Measurements from ENCODE around the gene INO80D.
"Not testable (repeated sequence)": the region's sequence is repeated elsewhere in the genome, so short reads cannot be mapped to it uniquely, and the experiment has no call there.

Gene INO80D

GRCh38 chr2:205986334-205986733 lies 99.6 kb downstream of the INO80D start:
- not testable (repeated sequence) for H3K36me3 ChIP-seq (ENCODE audit: control insufficient read depth in 1 of 2, insufficient read depth in 2 of 2, low read depth in 1 of 2, low read length in 2 of 2)

GRCh38 chr2:205984381-205984780 lies 101.6 kb downstream of the INO80D start:
- no peak overlapping the region for H3K27ac ChIP-seq (ENCODE audit: low read length, poor library complexity, severe bottlenecking)
- no peaks in the 10 kb centered on the region for H3K9me3 ChIP-seq (ENCODE audit: control insufficient read depth, low read length)
- no peak overlapping the region for H2BK12ac ChIP-seq (ENCODE audit: low read length in 2 of 2)
- no peak for DNase-seq
- no peaks in the 10 kb centered on the region for H3K27me3 ChIP-seq (ENCODE audit: control insufficient read depth in 1 of 2, insufficient read depth in 1 of 2, low read length in 2 of 2)
- no peak overlapping the region for H2AK5ac ChIP-seq (ENCODE audit: low read length, severe bottlenecking)
- H3K14ac ChIP-seq (ENCODE audit: low read length in 2 of 2), result no peak overlapping the region
- no peaks in the 10 kb centered on the region for H3K36me3 ChIP-seq (ENCODE audit: control insufficient read depth in 1 of 2, insufficient read depth in 2 of 2, low read depth in 1 of 2, low read length in 2 of 2)
- H2BK120ac ChIP-seq (ENCODE audit: low read depth, low read length), result no peak overlapping the region
- no peak overlapping the region for H3K4ac ChIP-seq (ENCODE audit: low read depth in 1 of 2, low read length in 2 of 2)
- no peak overlapping the region for H3K4me3 ChIP-seq (ENCODE audit: insufficient read depth in 1 of 2, low read depth in 1 of 2, low read length in 2 of 2)
- no peak overlapping the region for H3K18ac ChIP-seq (ENCODE audit: low read depth in 1 of 2, low read length in 2 of 2)
- 94% methylated on average over 6 of the region's 6 CpGs for WGBS
- H2AFZ ChIP-seq (ENCODE audit: low read depth, low read length), result no peak overlapping the region
- H3K9ac ChIP-seq (ENCODE audit: low read length), result no peak overlapping the region
- no peak overlapping the region for H2BK15ac ChIP-seq (ENCODE audit: low read depth, poor library complexity, severe bottlenecking)
- H3K23ac ChIP-seq (ENCODE audit: low read length in 2 of 2), result no peak overlapping the region
- H2BK5ac ChIP-seq (ENCODE audit: low read depth, low read length, poor library complexity, severe bottlenecking), result no peak overlapping the region
- H3K79me1 ChIP-seq (replicated peaks; ENCODE audit: low read length, poor library complexity, severe bottlenecking), result no peaks in the 10 kb centered on the region
- H4K8ac ChIP-seq (ENCODE audit: low read length), result no peak overlapping the region
- no peak overlapping the region for H4K91ac ChIP-seq (ENCODE audit: low read length)
- no peak overlapping the region for H3K4me2 ChIP-seq (ENCODE audit: low read length, poor library complexity, severe bottlenecking)
- H3K4me1 ChIP-seq (ENCODE audit: control insufficient read depth, insufficient read depth, low read depth, low read length), result peaks cover 4% of the 10 kb centered on the region

More at GRCh38 chr2:205986334-205986733, 99.6 kb downstream of the INO80D start:
- not testable (repeated sequence) for H3K27ac ChIP-seq (ENCODE audit: low read length, poor library complexity, severe bottlenecking); H2BK12ac ChIP-seq (ENCODE audit: low read length in 2 of 2); H4K8ac ChIP-seq (ENCODE audit: low read length); H3K27me3 ChIP-seq (ENCODE audit: control insufficient read depth in 1 of 2, insufficient read depth in 1 of 2, low read length in 2 of 2); H3K4me1 ChIP-seq (ENCODE audit: control insufficient read depth, insufficient read depth, low read depth, low read length); H2AK5ac ChIP-seq (ENCODE audit: low read length, severe bottlenecking); H3K79me1 ChIP-seq (replicated peaks; ENCODE audit: low read length, poor library complexity, severe bottlenecking); H3K18ac ChIP-seq (ENCODE audit: low read depth in 1 of 2, low read length in 2 of 2); H4K91ac ChIP-seq (ENCODE audit: low read length); H3K4ac ChIP-seq (ENCODE audit: low read depth in 1 of 2, low read length in 2 of 2); H2BK120ac ChIP-seq (ENCODE audit: low read depth, low read length); H3K4me3 ChIP-seq (ENCODE audit: insufficient read depth in 1 of 2, low read depth in 1 of 2, low read length in 2 of 2); H3K14ac ChIP-seq (ENCODE audit: low read length in 2 of 2); H2BK15ac ChIP-seq (ENCODE audit: low read depth, poor library complexity, severe bottlenecking); H2AFZ ChIP-seq (ENCODE audit: low read depth, low read length); H3K4me2 ChIP-seq (ENCODE audit: low read length, poor library complexity, severe bottlenecking); H3K9ac ChIP-seq (ENCODE audit: low read length); H2BK5ac ChIP-seq (ENCODE audit: low read depth, low read length, poor library complexity, severe bottlenecking); DNase-seq; H3K9me3 ChIP-seq (ENCODE audit: control insufficient read depth, low read length); H3K23ac ChIP-seq (ENCODE audit: low read length in 2 of 2)
- WGBS, result 96% methylated on average over 6 of the region's 9 CpGs

- H2BK15ac ChIP-seq (ENCODE audit: low read depth, poor library complexity, severe bottlenecking), result no peak overlapping the region
- H2BK5ac ChIP-seq (ENCODE audit: low read depth, low read length, poor library complexity, severe bottlenecking), result no peak overlapping the region
- no peaks in the 10 kb centered on the region for H3K9me3 ChIP-seq (ENCODE audit: control insufficient read depth, low read length)
- H3K4ac ChIP-seq (ENCODE audit: low read depth in 1 of 2, low read length in 2 of 2), result no peak overlapping the region
- H3K27me3 ChIP-seq (ENCODE audit: control insufficient read depth in 1 of 2, insufficient read depth in 1 of 2, low read length in 2 of 2), result no peaks in the 10 kb centered on the region
- no peak overlapping the region for H2BK120ac ChIP-seq (ENCODE audit: low read depth, low read length)
- no peak overlapping the region for H2AK5ac ChIP-seq (ENCODE audit: low read length, severe bottlenecking)
- H3K9ac ChIP-seq (ENCODE audit: low read length), result no peak overlapping the region
- no peak overlapping the region for H2BK12ac ChIP-seq (ENCODE audit: low read length in 2 of 2)
- H3K79me1 ChIP-seq (replicated peaks; ENCODE audit: low read length, poor library complexity, severe bottlenecking), result no peaks in the 10 kb centered on the region
- WGBS, result 95% methylated on average over 5 of the region's 5 CpGs
- no peak overlapping the region for H3K23ac ChIP-seq (ENCODE audit: low read length in 2 of 2)
- H3K4me2 ChIP-seq (ENCODE audit: low read length, poor library complexity, severe bottlenecking), result no peak overlapping the region
- no peak overlapping the region for H3K18ac ChIP-seq (ENCODE audit: low read depth in 1 of 2, low read length in 2 of 2)
- DNase-seq, result no peak
- no peak overlapping the region for H4K91ac ChIP-seq (ENCODE audit: low read length)
- no peak overlapping the region for H3K14ac ChIP-seq (ENCODE audit: low read length in 2 of 2)
- H3K4me3 ChIP-seq (ENCODE audit: insufficient read depth in 1 of 2, low read depth in 1 of 2, low read length in 2 of 2), result no peak overlapping the region
- H3K27ac ChIP-seq (ENCODE audit: low read length, poor library complexity, severe bottlenecking), result no peak overlapping the region
- H3K36me3 ChIP-seq (ENCODE audit: control insufficient read depth in 1 of 2, insufficient read depth in 2 of 2, low read depth in 1 of 2, low read length in 2 of 2), result no peaks in the 10 kb centered on the region
- no peaks in the 10 kb centered on the region for H3K4me1 ChIP-seq (ENCODE audit: control insufficient read depth, insufficient read depth, low read depth, low read length)
- H2AFZ ChIP-seq (ENCODE audit: low read depth, low read length), result no peak overlapping the region
- no peak overlapping the region for H4K8ac ChIP-seq (ENCODE audit: low read length)
These were observed 103.1 kb downstream of the INO80D start for GRCh38 chr2:205982776-205983327.

GRCh38 chr2:205978728-205979127 lies 107.2 kb downstream of the INO80D start:
- H3K27ac ChIP-seq (ENCODE audit: low read length, poor library complexity, severe bottlenecking); H3K4me1 ChIP-seq (ENCODE audit: control insufficient read depth, insufficient read depth, low read depth, low read length); H2BK12ac ChIP-seq (ENCODE audit: low read length in 2 of 2); H2BK5ac ChIP-seq (ENCODE audit: low read depth, low read length, poor library complexity, severe bottlenecking); H3K23ac ChIP-seq (ENCODE audit: low read length in 2 of 2); H3K14ac ChIP-seq (ENCODE audit: low read length in 2 of 2); H3K27me3 ChIP-seq (ENCODE audit: control insufficient read depth in 1 of 2, insufficient read depth in 1 of 2, low read length in 2 of 2); H2AFZ ChIP-seq (ENCODE audit: low read depth, low read length); H3K4me3 ChIP-seq (ENCODE audit: insufficient read depth in 1 of 2, low read depth in 1 of 2, low read length in 2 of 2); H4K8ac ChIP-seq (ENCODE audit: low read length); H2BK15ac ChIP-seq (ENCODE audit: low read depth, poor library complexity, severe bottlenecking); DNase-seq; H3K9ac ChIP-seq (ENCODE audit: low read length); H3K18ac ChIP-seq (ENCODE audit: low read depth in 1 of 2, low read length in 2 of 2); H4K91ac ChIP-seq (ENCODE audit: low read length); H3K9me3 ChIP-seq (ENCODE audit: control insufficient read depth, low read length); H3K79me1 ChIP-seq (replicated peaks; ENCODE audit: low read length, poor library complexity, severe bottlenecking); H3K36me3 ChIP-seq (ENCODE audit: control insufficient read depth in 1 of 2, insufficient read depth in 2 of 2, low read depth in 1 of 2, low read length in 2 of 2); H2BK120ac ChIP-seq (ENCODE audit: low read depth, low read length); H3K4me2 ChIP-seq (ENCODE audit: low read length, poor library complexity, severe bottlenecking); H3K4ac ChIP-seq (ENCODE audit: low read depth in 1 of 2, low read length in 2 of 2); H2AK5ac ChIP-seq (ENCODE audit: low read length, severe bottlenecking): not testable (repeated sequence)
- WGBS, result 79% methylated on average over 2 of the region's 2 CpGs

Data from mesenchymal stem cell (in vitro differentiated cells and primary cell).